Astrocyte (in vitro differentiated cells and primary cell): ENCODE data around the gene PHF11. TPM values are rescaled to one million over a fixed set of nuclear protein-coding genes. Genes with fewer than 3 reads are reported as not detected.
A peak's percentile ranks its signal among the peaks of the same experiment; 100 is the strongest.

Source experiments
- DNase-seq: peaks from one replicate; pipeline ENCODE4 v3.0.0-alpha.2; 2010; ENCODE audit warnings: low read depth
- FAIRE-seq: peaks from 2 replicates; lab custom pipeline; 2011; peaks lifted over from hg19 to GRCh38; lab: Jason Lieb, UNC
- H2AFZ ChIP-seq: 2 replicates; pipeline ENCODE4 v1.6.0; 2012; ENCODE audit warnings: low read depth, low read length, inconsistent platforms
- H3K27ac ChIP-seq: 2 replicates; pipeline ENCODE4 v1.5.1; 2011; ENCODE audit warnings: low read depth, low read length, inconsistent platforms
- H3K27me3 ChIP-seq: 2 replicates; pipeline ENCODE4 v1.6.0; 2011; ENCODE audit warnings: low read length, inconsistent platforms; ENCODE audit not compliant: insufficient read depth
- H3K36me3 ChIP-seq: 2 replicates; pipeline ENCODE4 v1.5.1; 2011; ENCODE audit warnings: low read length, inconsistent platforms; ENCODE audit not compliant: insufficient read depth
- H3K4me1 ChIP-seq: 2 replicates; pipeline ENCODE4 v1.5.1; 2011; ENCODE audit warnings: low read length, inconsistent platforms; ENCODE audit not compliant: insufficient read depth
- H3K4me2 ChIP-seq: 2 replicates; pipeline ENCODE4 v1.6.0; 2012; ENCODE audit warnings: low read length, inconsistent platforms
- H3K4me3 ChIP-seq: 2 replicates; pipeline ENCODE4 v1.5.1; 2011; ENCODE audit warnings: low read depth, mild to moderate bottlenecking, low read length, inconsistent platforms; ENCODE audit not compliant: insufficient read depth
- H3K79me2 ChIP-seq: 2 replicates; pipeline ENCODE4 v1.6.0; 2012; ENCODE audit warnings: mild to moderate bottlenecking, low read length, inconsistent platforms; ENCODE audit not compliant: insufficient read depth
- H3K9ac ChIP-seq: 2 replicates; pipeline ENCODE4 v1.6.0; 2012; ENCODE audit warnings: mild to moderate bottlenecking, low read length, inconsistent platforms
- H3K9me3 ChIP-seq: 2 replicates; pipeline ENCODE4 v1.5.1; 2012; ENCODE audit warnings: low read depth, mild to moderate bottlenecking, low read length, inconsistent platforms; ENCODE audit not compliant: insufficient read depth
- H4K20me1 ChIP-seq: 2 replicates; pipeline ENCODE4 v1.6.0; 2012; ENCODE audit warnings: low read length, inconsistent platforms; ENCODE audit not compliant: insufficient read depth
- H3K27ac Mint-ChIP-seq: one replicate; pipeline ENCODE4 v1.8.0; 2021; ENCODE audit warnings: mild to moderate bottlenecking, mixed read lengths; ENCODE audit not compliant: unreplicated experiment
- H3K27me3 Mint-ChIP-seq: one replicate; pipeline ENCODE4 v1.8.0; 2021; ENCODE audit warnings: low read depth, mixed read lengths; ENCODE audit not compliant: unreplicated experiment
- H3K36me3 Mint-ChIP-seq: one replicate; pipeline ENCODE4 v1.8.0; 2021; ENCODE audit warnings: low read depth, mixed read lengths; ENCODE audit not compliant: unreplicated experiment
- H3K4me1 Mint-ChIP-seq: one replicate; pipeline ENCODE4 v1.8.0; 2021; ENCODE audit warnings: low read depth, mixed read lengths; ENCODE audit not compliant: unreplicated experiment
- H3K4me3 Mint-ChIP-seq: one replicate; pipeline ENCODE4 v1.8.0; 2021; ENCODE audit warnings: mild to moderate bottlenecking, moderate library complexity, mixed read lengths; ENCODE audit not compliant: unreplicated experiment
- H3K9me3 Mint-ChIP-seq: one replicate; pipeline ENCODE4 v1.8.0; 2021; ENCODE audit warnings: mild to moderate bottlenecking, mixed read lengths; ENCODE audit not compliant: unreplicated experiment
- CTCF ChIP-seq: IDR thresholded peaks from 2 replicates; pipeline ENCODE4 v1.5.1; 2011; ENCODE audit warnings: low read depth, mild to moderate bottlenecking, inconsistent platforms, low read length, moderate library complexity; ENCODE audit not compliant: insufficient read depth
- EZH2 ChIP-seq: IDR thresholded peaks from 2 replicates; pipeline ENCODE4 v1.6.1; 2012; ENCODE audit warnings: mild to moderate bottlenecking, low read length, inconsistent platforms; ENCODE audit not compliant: insufficient read depth
- total RNA-seq: library from RNA; stranded (reverse); gene quantifications from 2 replicates; pipeline ENCODE4 v1.2.1, GENCODE V29; 2021

Gene PHF11
- total RNA-seq, 1 donor from 2014 or later = 30.8 TPM

GRCh38 chr13:49456156-49456555, 39.6 kb upstream of the PHF11 start:
- H3K4me3 ChIP-seq = no peak overlapping the region
- no peaks in the 10 kb centered on the region for H3K27me3 Mint-ChIP-seq
- FAIRE-seq (no peak), DNase-seq (no peak)
- H3K4me1 Mint-ChIP-seq = peaks cover 4% of the 10 kb centered on the region
- H4K20me1 ChIP-seq = no peaks in the 10 kb centered on the region
- no peak overlapping the region for H2AFZ ChIP-seq
- no peaks in the 10 kb centered on the region for H3K9me3 Mint-ChIP-seq
- H3K9me3 ChIP-seq = no peaks in the 10 kb centered on the region
- no peak overlapping the region for H3K27ac ChIP-seq
- no peak overlapping the region for H3K4me3 Mint-ChIP-seq
- no peaks in the 10 kb centered on the region for H3K36me3 ChIP-seq
- no peak overlapping the region for H3K9ac ChIP-seq
- H3K27me3 ChIP-seq = no peaks in the 10 kb centered on the region
- no peaks in the 10 kb centered on the region for H3K79me2 ChIP-seq
- no peak for TF ChIP-seq EZH2
- TF ChIP-seq CTCF = no peak
- H3K36me3 Mint-ChIP-seq = peaks cover 3% of the 10 kb centered on the region
- H3K4me2 ChIP-seq = no peak overlapping the region
- H3K27ac Mint-ChIP-seq = no peak overlapping the region
- H3K4me1 ChIP-seq = no peaks in the 10 kb centered on the region

- Mint-ChIP-seq H3K36me3 (peaks cover 13% of the 10 kb centered on the region), H3K4me1 (peaks cover 4% of the 10 kb centered on the region), H3K27ac (no peak overlapping the region), H3K9me3 (no peaks in the 10 kb centered on the region), H3K27me3 (no peaks in the 10 kb centered on the region), H3K4me3 (no peak overlapping the region)
- H3K9me3 ChIP-seq = no peaks in the 10 kb centered on the region
- H3K27ac ChIP-seq = no peak overlapping the region
- H3K4me2 ChIP-seq = no peak overlapping the region
- no peak overlapping the region for H3K4me3 ChIP-seq
- H4K20me1 ChIP-seq = no peaks in the 10 kb centered on the region
- no peaks in the 10 kb centered on the region for H3K79me2 ChIP-seq
- TF ChIP-seq EZH2 (no peak), CTCF (no peak)
- no peak for FAIRE-seq
- no peaks in the 10 kb centered on the region for H3K4me1 ChIP-seq
- H2AFZ ChIP-seq = no peak overlapping the region
- H3K9ac ChIP-seq = no peak overlapping the region
- DNase-seq = peak; percentile 45
- H3K27me3 ChIP-seq = no peaks in the 10 kb centered on the region
- H3K36me3 ChIP-seq = peaks cover 5% of the 10 kb centered on the region
Measured at GRCh38 chr13:49457221-49457620, 38.5 kb upstream of the PHF11 start.

- Histone ChIP-seq H3K9me3 (peaks cover 4% of the 10 kb centered on the region), H3K36me3 (peaks cover 5% of the 10 kb centered on the region), H3K9ac (no peak overlapping the region), H3K4me3 (no peak overlapping the region), H4K20me1 (no peaks in the 10 kb centered on the region), H3K27me3 (no peaks in the 10 kb centered on the region), H3K4me1 (no peaks in the 10 kb centered on the region), H3K27ac (no peak overlapping the region), H2AFZ (no peak overlapping the region), H3K4me2 (no peak overlapping the region), H3K79me2 (no peaks in the 10 kb centered on the region)
- peaks cover 34% of the 10 kb centered on the region for H3K36me3 Mint-ChIP-seq
- H3K9me3 Mint-ChIP-seq = peaks cover 10% of the 10 kb centered on the region
- TF ChIP-seq EZH2 (no peak), CTCF (no peak)
- H3K27ac Mint-ChIP-seq = no peak overlapping the region
- FAIRE-seq (no peak), DNase-seq (no peak)
- H3K27me3 Mint-ChIP-seq = no peaks in the 10 kb centered on the region
- peaks cover 1% of the 10 kb centered on the region for H3K4me1 Mint-ChIP-seq
- no peak overlapping the region for H3K4me3 Mint-ChIP-seq
Measured at GRCh38 chr13:49459580-49459979, 36.2 kb upstream of the PHF11 start.
